ENCODE results near the gene WBP4. TPM values are rescaled to one million over a fixed set of nuclear protein-coding genes. Genes with fewer than 3 reads are reported as not detected.
A peak's percentile ranks its signal among the peaks of the same experiment; 100 is the strongest.

The WBP4 gene
- total and polyA plus RNA-seq, 8 donors = 7.2 to 24.5 (median 22.4) TPM

DNA sequence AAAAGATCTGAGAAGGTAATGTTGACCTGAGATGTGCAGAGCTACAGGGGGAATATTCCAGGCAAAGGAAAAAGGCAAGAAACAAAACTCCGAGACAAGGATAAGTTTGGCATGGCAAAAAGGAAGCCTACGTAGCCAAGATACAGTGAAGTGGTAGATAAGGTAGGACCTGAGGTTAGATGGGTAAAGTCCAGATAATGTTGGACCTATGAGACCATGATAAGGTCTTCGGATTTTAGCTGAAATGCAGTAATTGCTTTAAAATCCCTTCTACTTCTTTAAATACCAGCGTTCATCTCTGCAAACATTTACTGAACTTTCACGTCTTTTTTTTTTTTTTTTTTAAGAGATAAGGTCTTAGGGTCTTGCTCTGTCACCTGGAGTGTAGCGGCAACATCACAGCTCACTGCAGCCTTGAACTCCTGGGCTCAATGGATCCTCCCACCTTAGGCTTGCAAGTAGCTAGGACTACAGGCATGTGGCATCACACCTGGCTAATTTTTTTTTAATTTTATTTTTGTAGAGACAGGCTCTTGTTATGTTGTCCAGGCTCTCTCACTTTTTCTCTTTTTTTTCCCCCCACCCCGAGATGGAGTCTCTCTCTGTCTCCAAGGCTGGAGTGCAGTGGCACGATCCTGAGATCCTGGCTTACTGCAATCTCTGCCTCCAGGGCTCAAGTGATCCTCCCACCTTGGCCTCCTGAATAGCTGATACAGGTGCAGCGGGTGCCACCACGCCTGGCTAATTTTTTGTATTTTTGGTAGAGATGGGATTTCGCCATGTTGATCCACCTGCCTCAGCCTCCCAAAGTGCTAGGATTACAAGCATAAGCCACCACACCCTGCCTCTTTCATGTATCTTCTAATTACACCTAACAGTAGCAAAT lies 4.2 kb upstream of the WBP4 start:
- H3K27ac ChIP-seq = peak overlapping the region in 1 of 2 donors; percentile 21
- no peaks in the 10 kb centered on the region for H3K36me3 ChIP-seq
- DNase-seq (no peak), ATAC-seq (no peak)
- H3K4me1 ChIP-seq = peaks cover 22 to 76% of the 10 kb centered on the region in 2 donors
- H3K9me3 ChIP-seq = no peaks in the 10 kb centered on the region
- intact Hi-C loops (cut with DNase I) = loop anchor here in 1 of 2 donors (10.0 kb wide), 1 partner anchor 62 kb away; no protein-coding TSS in a partner anchor
- H3K27me3 ChIP-seq = no peaks in the 10 kb centered on the region
- H3K4me3 ChIP-seq = no peak overlapping the region
- TF ChIP-seq, protein P1, sequence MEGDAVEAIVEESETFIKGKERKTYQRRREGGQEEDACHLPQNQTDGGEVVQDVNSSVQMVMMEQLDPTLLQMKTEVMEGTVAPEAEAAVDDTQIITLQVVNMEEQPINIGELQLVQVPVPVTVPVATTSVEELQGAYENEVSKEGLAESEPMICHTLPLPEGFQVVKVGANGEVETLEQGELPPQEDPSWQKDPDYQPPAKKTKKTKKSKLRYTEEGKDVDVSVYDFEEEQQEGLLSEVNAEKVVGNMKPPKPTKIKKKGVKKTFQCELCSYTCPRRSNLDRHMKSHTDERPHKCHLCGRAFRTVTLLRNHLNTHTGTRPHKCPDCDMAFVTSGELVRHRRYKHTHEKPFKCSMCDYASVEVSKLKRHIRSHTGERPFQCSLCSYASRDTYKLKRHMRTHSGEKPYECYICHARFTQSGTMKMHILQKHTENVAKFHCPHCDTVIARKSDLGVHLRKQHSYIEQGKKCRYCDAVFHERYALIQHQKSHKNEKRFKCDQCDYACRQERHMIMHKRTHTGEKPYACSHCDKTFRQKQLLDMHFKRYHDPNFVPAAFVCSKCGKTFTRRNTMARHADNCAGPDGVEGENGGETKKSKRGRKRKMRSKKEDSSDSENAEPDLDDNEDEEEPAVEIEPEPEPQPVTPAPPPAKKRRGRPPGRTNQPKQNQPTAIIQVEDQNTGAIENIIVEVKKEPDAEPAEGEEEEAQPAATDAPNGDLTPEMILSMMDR (IDR thresholded peaks at IDR 0.05) = no peak

DNA sequence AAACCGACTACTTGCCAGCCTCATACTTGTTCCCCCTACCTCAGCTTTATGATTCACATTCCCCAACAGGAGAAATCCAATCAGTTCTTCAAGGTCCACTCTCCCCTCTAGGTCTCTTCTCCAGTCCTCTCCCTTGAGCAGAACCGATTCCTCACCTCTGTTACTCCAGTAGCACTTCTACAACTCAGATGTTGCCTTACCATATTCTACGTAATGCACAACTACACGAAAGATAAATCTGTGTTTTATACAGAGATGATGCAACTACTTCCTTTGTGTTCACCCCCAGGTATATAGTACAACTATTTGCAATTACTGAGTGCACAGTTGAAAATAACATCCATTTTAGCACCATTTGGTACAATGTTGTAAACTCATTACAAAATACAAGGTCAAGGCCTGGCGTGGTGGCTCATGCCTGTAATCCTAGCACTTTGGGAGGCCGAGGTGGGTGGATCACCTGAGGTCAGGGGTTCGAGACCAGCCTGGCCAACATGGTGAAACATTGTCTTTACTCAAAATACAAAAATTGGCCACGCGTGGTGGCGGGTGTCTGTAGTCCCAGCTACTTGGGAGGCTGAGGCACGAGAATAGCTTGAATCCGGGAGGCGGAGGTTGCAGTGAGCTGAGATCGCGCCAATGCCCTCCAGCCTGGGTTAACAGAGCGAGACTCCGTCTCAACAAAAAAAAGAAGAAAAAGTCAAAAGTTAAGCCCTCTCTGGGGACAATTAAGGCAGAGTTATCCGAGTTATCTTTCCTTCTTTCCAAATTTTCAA lies 2.8 kb upstream of the WBP4 start:
- Histone ChIP-seq H3K4me3 (peak overlapping the region; percentile 74 to 92), H3K36me3 (no peaks in the 10 kb centered on the region), H3K27ac (peak overlapping the region in 1 of 2 donors; percentile 98), H3K27me3 (no peaks in the 10 kb centered on the region), H3K9me3 (no peaks in the 10 kb centered on the region), H3K4me1 (peaks cover 27 to 76% of the 10 kb centered on the region in 2 donors)
- no peak for DNase-seq
- intact Hi-C loops (cut with DNase I) = loop anchor here in 1 of 2 donors (10.0 kb wide), 1 partner anchor 64 kb away; no protein-coding TSS in a partner anchor
- TF ChIP-seq, protein P1 (IDR thresholded peaks at IDR 0.05) = no peak
- ATAC-seq = no peak

DNA sequence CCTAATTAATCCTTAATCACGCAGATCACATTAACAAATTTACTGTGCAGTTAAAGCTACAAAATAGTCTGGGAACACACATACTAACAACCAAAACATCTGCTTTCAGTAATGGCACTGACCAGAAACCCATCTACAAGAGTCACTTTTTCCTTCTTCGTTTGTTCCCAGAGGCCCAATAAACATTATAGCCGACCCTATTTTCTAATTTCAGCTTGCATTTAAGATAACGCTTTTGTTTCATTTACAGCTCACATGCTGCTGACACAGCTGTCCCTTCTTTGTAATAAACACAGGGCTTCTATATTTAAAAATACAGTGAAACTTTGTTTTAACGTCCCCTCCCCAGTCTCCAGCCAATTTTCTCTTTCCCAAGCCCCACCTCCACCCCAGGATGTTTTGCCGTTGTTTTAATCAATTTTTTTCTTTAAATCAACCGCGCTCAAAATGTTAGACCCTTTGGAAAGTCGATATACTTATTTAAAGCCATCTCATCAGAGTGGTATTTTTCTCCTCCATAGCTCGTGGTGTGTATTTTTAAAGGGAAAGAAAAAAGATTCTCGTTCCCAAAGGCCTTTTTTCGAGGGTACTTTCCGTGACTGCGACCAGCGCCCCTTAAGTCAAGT lies 1.7 kb upstream of the WBP4 start:
- Histone ChIP-seq H3K27me3 (no peaks in the 10 kb centered on the region), H3K4me1 (peaks cover 24 to 76% of the 10 kb centered on the region in 2 donors), H3K9me3 (no peaks in the 10 kb centered on the region), H3K36me3 (peaks cover 0 to 6% of the 10 kb centered on the region in 2 donors), H3K27ac (peak overlapping the region; percentile 97 to 98), H3K4me3 (peak overlapping the region; percentile 74 to 92)
- DNase-seq (peak in 2 of 4 donors; percentile 29 to 36), ATAC-seq (no peak)
- TF ChIP-seq, protein P1 (IDR thresholded peaks at IDR 0.05) = no peak
- intact Hi-C loops (cut with DNase I) = loop anchor here in 1 of 2 donors (10.0 kb wide), 1 partner anchor 65 kb away; no protein-coding TSS in a partner anchor

DNA sequence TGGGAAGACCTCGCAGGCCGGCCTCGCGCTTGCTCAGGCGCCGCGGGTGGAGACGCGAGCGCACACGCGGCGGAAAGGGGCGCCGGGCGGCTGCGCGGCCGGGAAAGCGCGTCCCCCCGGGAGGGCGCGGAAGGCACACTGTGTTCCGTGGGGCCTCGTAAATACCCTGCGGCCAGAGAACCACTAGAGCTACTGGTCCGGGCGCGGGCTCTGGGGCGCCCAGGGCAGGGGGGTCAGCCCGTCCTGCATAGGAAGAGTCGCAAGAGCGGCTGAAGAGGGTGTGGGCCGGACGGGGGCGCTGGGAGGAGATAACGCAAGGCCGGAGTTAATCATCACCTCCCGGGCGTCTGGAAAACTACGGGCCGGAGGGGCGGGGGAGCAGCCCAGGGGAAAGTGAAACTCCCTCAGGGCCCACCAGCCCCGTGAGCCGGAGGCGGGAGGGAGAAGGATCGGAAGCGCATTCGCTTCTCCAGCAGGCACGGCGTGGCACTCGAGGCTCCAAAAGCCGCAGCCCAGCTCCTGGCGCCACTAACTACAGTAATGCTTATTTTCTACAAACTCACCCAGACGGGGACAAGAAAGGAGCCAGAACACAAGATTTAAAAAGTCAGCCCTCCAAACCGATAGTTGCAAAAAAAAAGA lies 1.1 kb upstream of the WBP4 start:
- peak; percentile 68 for ATAC-seq
- no peaks in the 10 kb centered on the region for H3K27me3 ChIP-seq
- TF ChIP-seq, protein P1 (IDR thresholded peaks at IDR 0.05) = peak in 1 of 2 donors; percentile 18
- peak; percentile 88 to 95 (median 90) for DNase-seq
- H3K9me3 ChIP-seq = no peaks in the 10 kb centered on the region
- intact Hi-C loops (cut with DNase I) = no loop called here
- peak overlapping the region; percentile 97 to 98 for H3K27ac ChIP-seq
- peak overlapping the region; percentile 74 to 92 for H3K4me3 ChIP-seq
- H3K4me1 ChIP-seq = peaks cover 24 to 78% of the 10 kb centered on the region in 2 donors
- peaks cover 0 to 8% of the 10 kb centered on the region in 2 donors for H3K36me3 ChIP-seq
